ENCODE data around the gene GPN2.

The GPN2 gene

DNA sequence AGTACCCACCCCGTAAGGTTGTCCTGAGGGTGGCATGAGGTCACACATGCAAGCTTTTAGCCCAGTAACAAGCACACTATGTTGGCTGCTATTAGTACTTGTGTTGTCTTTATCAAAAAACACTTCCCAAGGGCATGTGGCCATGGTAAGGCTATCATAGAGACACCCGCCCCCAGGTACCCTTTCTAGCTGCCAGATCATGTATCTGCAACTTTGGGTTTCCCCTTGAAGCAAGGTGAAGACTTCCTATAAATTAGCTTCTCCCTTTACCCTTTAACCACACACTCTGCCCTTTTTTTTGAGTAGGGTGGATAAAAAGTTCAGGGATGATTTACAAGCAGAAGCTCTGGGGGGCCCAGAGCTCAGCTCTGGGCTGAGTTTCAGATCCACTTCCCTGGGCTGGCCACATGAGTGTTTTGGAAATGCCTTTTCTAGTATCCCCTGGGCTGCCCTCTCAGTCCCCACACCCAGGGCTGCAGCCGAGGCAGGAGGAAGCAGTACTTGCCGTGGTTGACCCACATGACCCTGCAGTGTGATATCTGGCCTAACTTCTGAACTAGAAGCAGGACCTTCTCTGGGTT, 61.6 kb downstream of the GPN2 start:
- Histone ChIP-seq H3K9me3 (ENCODE audit: control insufficient read depth, insufficient read depth, low read depth, low read length) (no peaks in the 10 kb centered on the region), H3K4me3 (ENCODE audit: low read depth, low read length) (no peak overlapping the region), H3K36me3 (ENCODE audit: control insufficient read depth in 2 of 2, insufficient read depth in 1 of 2, low read length in 2 of 2) (peaks cover 4 to 46% of the 10 kb centered on the region in 2 experiments), H3K4me1 (ENCODE audit: control insufficient read depth, insufficient read depth, low read length) (no peaks in the 10 kb centered on the region), H3K27ac (ENCODE audit: extremely low read depth, low read depth, low read length) (no peak overlapping the region)
- ChIA-PET CTCF (interaction anchor here (0.6 to 1.0 kb wide), 3 partner anchors 19 to 226 kb away, joined by 3 read pairs; no protein-coding TSS in a partner anchor), POLR2A (interaction anchor here (1.2 kb wide), 1 partner anchor 36 kb away, joined by 5 read pairs; no protein-coding TSS in a partner anchor)
- TF ChIP-seq SP2 (tag by site-specific recombination; IDR thresholded peaks at IDR 0.05) (no peak), ZNF518A (tag by site-specific recombination; conservative IDR thresholded peaks at IDR 0.05; ENCODE audit: low read depth) (no peak), GLIS1 (tag by site-specific recombination; IDR thresholded peaks at IDR 0.05) (peak; percentile 46; the same call in 1 of the 2 replicates), ZNF391 (tag by site-specific recombination; IDR thresholded peaks at IDR 0.05; ENCODE audit: borderline replicate concordance, low read depth) (no peak), ZNF202 (tag by site-specific recombination; IDR thresholded peaks at IDR 0.05; ENCODE audit: borderline replicate concordance) (no peak), SP7 (tag by site-specific recombination; IDR thresholded peaks at IDR 0.05) (0 out of 2 replicates have a peak, but pooled peaks have one; percentile 41), SCRT1 (tag by site-specific recombination; IDR thresholded peaks at IDR 0.05; ENCODE audit: borderline replicate concordance) (no peak)
- TF ChIP-seq, protein P1, sequence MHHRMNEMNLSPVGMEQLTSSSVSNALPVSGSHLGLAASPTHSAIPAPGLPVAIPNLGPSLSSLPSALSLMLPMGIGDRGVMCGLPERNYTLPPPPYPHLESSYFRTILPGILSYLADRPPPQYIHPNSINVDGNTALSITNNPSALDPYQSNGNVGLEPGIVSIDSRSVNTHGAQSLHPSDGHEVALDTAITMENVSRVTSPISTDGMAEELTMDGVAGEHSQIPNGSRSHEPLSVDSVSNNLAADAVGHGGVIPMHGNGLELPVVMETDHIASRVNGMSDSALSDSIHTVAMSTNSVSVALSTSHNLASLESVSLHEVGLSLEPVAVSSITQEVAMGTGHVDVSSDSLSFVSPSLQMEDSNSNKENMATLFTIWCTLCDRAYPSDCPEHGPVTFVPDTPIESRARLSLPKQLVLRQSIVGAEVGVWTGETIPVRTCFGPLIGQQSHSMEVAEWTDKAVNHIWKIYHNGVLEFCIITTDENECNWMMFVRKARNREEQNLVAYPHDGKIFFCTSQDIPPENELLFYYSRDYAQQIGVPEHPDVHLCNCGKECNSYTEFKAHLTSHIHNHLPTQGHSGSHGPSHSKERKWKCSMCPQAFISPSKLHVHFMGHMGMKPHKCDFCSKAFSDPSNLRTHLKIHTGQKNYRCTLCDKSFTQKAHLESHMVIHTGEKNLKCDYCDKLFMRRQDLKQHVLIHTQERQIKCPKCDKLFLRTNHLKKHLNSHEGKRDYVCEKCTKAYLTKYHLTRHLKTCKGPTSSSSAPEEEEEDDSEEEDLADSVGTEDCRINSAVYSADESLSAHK (tag by site-specific recombination; IDR thresholded peaks at IDR 0.05): peak; percentile 86

DNA sequence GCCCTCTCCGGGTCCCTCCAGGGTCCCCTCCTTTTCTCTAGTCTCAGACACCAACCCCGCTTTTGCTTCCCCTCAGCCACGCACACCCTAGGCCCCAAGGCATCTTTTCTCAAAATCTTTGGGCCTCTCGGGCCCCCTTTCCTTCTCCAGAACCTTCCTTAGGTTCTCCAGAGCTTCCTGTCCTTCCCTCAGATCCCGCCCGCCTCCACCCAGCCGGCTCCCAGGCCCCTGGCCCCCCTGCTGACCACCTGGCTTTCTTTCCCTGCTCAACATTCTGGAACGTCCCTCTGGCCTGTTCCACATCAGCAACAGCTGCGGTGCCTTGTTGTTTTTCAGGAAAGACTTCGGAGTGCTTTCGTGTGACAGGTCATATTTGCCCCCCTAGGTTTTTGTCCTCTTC, 62.4 kb downstream of the GPN2 start:
- no peaks in the 10 kb centered on the region for H3K9me3 ChIP-seq (ENCODE audit: control insufficient read depth, insufficient read depth, low read depth, low read length)
- POLR2A ChIA-PET: interaction anchor here (1.2 kb wide), 1 partner anchor 37 kb away, joined by 5 read pairs; no protein-coding TSS in a partner anchor
- H3K4me1 ChIP-seq (ENCODE audit: control insufficient read depth, insufficient read depth, low read length): no peaks in the 10 kb centered on the region
- peaks cover 0 to 38% of the 10 kb centered on the region in 2 experiments; a peak in 2 of 3 replicates for H3K36me3 ChIP-seq (ENCODE audit: control insufficient read depth in 2 of 2, insufficient read depth in 1 of 2, low read length in 2 of 2)
- peak overlapping the region; percentile 66 for H3K4me3 ChIP-seq (ENCODE audit: low read depth, low read length)
- CTCF ChIA-PET: interaction anchor here (0.6 to 1.0 kb wide), 2 partner anchors 18 to 38 kb away, joined by 3 read pairs; no protein-coding TSS in a partner anchor
- no peak overlapping the region for H3K27ac ChIP-seq (ENCODE audit: extremely low read depth, low read depth, low read length)
- TF ChIP-seq KLF1 (tag by site-specific recombination; IDR thresholded peaks at IDR 0.05) (no peak), ZNF132 (tag by site-specific recombination; IDR thresholded peaks at IDR 0.05; ENCODE audit: borderline replicate concordance) (no peak), ZNF341 (tag by site-specific recombination; IDR thresholded peaks at IDR 0.05; ENCODE audit: low read depth) (no peak), ZNF175 (tag by site-specific recombination; IDR thresholded peaks at IDR 0.05) (no peak), HOXC10 (CRISPR knock-in tag; IDR thresholded peaks at IDR 0.05) (no peak), ZFP37 (tag by site-specific recombination; IDR thresholded peaks at IDR 0.05) (no peak), GLIS2 (tag by site-specific recombination; IDR thresholded peaks at IDR 0.05) (peak; percentile 39; the same call in 1 of the 2 replicates)
- TF ChIP-seq, protein P2, sequence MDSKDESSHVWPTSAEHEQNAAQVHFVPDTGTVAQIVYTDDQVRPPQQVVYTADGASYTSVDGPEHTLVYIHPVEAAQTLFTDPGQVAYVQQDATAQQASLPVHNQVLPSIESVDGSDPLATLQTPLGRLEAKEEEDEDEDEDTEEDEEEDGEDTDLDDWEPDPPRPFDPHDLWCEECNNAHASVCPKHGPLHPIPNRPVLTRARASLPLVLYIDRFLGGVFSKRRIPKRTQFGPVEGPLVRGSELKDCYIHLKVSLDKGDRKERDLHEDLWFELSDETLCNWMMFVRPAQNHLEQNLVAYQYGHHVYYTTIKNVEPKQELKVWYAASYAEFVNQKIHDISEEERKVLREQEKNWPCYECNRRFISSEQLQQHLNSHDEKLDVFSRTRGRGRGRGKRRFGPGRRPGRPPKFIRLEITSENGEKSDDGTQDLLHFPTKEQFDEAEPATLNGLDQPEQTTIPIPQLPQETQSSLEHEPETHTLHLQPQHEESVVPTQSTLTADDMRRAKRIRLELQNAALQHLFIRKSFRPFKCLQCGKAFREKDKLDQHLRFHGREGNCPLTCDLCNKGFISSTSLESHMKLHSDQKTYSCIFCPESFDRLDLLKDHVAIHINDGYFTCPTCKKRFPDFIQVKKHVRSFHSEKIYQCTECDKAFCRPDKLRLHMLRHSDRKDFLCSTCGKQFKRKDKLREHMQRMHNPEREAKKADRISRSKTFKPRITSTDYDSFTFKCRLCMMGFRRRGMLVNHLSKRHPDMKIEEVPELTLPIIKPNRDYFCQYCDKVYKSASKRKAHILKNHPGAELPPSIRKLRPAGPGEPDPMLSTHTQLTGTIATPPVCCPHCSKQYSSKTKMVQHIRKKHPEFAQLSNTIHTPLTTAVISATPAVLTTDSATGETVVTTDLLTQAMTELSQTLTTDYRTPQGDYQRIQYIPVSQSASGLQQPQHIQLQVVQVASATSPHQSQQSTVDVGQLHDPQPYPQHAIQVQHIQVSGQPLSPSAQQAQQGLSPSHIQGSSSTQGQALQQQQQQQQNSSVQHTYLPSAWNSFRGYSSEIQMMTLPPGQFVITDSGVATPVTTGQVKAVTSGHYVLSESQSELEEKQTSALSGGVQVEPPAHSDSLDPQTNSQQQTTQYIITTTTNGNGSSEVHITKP (tag by site-specific recombination; IDR thresholded peaks at IDR 0.05): peak; percentile 41
- TF ChIP-seq, protein P3, sequence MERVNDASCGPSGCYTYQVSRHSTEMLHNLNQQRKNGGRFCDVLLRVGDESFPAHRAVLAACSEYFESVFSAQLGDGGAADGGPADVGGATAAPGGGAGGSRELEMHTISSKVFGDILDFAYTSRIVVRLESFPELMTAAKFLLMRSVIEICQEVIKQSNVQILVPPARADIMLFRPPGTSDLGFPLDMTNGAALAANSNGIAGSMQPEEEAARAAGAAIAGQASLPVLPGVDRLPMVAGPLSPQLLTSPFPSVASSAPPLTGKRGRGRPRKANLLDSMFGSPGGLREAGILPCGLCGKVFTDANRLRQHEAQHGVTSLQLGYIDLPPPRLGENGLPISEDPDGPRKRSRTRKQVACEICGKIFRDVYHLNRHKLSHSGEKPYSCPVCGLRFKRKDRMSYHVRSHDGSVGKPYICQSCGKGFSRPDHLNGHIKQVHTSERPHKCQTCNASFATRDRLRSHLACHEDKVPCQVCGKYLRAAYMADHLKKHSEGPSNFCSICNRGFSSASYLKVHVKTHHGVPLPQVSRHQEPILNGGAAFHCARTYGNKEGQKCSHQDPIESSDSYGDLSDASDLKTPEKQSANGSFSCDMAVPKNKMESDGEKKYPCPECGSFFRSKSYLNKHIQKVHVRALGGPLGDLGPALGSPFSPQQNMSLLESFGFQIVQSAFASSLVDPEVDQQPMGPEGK (tag by site-specific recombination; IDR thresholded peaks at IDR 0.05): peak; percentile 13; the same call in 1 of the 2 replicates

Data from HEK293 (cell line).